Stimulated activated CD8-positive, alpha-beta memory T cell treated with anti-CD3 and anti-CD28 coated beads, Interleukin-7, amount 100 ng/mL, for 24 hours (primary cell): ENCODE results near the gene SEMA5B.

ENCODE experiments used
- DNase-seq: peaks from one replicate; pipeline ENCODE4 v3.0.0-alpha.2; 2020; ENCODE audit warnings: low read depth

Gene SEMA5B

DNA sequence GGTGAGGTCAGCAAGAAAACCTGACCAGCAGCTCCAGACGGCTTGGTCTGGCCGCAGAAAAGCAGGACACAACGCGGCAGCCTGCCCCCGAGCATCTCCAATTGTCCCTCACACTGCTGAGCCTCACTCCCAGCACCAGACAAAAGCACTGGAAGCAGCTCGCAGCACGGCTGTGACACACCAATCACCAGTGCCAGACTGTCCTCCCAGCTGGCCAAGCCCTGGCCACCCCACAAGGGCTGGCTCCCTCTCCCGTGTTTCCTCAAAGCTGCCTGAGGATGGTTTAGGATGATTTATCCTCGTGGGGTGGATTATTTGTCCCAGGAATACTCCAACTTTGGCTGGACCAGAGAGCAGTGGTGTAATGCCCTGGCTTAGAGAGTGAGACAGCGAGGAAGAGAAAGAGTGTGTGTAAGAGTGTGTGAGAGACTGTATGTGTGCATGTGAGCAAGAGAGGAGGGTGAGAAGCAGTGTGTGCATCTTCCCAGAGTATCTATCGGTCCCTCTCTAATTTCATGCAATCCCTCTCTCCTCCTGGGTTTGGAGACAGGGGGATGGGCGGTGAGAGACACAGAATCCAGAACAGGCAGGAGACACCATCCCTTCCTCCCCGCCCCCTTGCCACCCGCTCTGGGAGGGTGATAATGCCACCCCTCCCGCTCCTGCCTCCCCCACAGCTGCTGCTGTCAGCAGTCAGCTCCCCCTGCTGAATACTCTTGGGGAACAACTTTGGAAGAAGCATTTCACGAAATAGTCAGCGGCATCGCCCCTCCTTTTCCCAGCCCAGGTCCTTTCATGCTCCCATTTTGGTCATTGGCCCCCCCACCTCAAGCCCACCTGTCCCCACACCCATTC, 34.2 kb downstream of the SEMA5B start:
- DNase-seq: no peak

DNA sequence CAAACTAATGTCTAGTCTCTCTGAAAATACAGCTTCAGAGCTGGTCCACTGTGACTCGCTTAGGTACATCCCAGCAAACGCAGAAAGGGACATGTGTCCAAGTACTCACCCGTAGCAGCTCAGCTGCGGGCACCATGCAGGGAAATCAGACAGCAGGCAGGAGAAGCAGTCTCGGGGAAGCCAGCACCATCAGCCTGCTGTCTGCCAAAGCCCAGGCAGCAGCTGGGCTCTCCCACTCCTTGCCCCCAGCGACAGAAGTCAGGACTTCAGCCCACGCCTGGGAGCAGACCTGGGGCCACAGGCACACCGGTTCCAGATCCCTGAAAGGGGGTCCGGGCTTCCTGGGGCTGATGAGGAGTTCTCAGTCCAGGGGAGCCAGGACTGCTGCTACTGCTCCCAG, 34.9 kb downstream of the SEMA5B start:
- no peak for DNase-seq

DNA sequence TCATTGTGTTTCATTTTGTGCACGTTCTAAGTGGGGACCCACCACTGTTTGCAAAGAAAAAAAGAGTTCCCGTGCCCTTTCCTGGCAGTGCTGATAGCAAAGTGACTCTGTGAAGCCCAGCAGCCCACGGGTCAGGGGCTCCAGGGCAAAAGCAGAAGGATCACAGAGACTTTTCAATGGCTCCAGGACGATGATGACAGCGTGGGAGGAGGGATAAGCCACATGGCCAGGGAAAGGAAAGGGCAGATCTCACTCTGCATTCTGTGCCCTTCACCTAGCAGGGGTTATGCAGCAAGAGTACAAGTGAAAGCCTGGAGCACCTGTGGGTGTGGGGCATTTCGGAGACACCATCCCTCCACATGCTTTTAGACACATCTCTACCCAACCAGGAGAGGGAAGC, 35.4 kb downstream of the SEMA5B start:
- no peak for DNase-seq

DNA sequence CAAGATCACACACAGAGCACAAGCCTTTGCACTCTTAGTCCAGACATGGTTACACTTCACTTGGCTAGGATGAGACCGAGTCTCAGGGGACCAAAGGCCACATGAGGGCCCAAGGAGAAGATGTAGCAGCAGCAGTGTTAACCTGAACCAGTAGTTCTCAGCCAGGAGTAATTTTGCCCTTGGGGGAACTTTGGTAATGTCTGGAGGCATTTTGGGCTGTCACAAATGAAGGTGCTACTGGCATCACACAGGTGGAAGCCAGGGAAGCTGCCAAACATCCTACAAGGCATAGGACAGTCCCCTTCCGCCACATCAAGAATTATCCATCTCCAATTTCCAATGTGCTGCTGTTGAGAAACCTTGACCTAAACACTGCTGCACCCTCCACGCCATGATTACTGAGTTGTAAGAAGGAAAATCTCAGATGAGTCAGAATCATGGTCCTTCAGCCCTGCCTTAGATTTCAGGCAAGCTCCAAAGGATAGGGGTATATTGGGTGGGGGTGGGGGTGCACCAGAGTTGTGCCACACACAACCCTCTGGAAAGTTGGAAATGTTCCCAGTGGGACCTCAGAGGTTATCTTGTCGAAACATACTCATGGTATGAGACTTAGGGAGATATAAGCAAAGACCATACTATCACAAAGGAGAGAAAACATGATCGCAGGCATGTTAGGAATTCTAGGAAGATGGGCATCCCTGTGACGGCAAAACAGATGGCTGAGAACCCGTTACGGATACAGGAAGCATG, 36.2 kb downstream of the SEMA5B start:
- DNase-seq: no peak

DNA sequence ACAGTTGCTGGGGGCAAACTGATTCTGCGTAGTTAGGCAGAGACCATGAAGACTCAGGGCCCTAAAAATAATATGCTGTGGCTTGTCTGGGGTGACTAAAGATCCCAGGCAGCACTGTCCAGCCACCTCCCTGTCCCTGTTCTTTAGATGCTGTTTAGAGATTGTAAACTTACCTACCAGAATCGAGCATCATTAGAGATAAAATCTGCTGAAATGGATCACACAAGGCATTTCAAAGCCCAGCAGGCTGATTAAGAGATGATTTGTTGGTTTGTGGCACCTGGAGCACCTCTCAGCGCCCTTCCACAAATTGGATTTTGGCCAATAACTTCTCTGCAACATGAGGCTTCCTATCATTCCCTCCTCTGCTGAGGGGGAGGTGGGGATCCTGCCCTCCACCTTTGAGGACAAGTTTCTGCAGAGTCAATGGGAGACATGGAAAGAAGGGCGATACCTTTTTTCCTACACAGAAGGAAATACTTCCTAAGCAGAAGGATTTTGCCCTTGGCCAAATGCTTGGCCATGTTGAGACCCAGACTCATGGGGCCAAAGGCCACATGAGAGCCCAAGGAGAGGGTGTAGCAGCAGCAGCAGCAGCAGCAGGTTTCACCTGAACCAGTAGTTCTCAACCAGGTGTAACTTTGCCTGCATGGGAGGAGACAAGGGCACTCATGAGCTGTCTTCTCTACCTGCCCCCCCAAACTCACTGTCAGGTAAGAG, 37.5 kb downstream of the SEMA5B start:
- DNase-seq: no peak

DNA sequence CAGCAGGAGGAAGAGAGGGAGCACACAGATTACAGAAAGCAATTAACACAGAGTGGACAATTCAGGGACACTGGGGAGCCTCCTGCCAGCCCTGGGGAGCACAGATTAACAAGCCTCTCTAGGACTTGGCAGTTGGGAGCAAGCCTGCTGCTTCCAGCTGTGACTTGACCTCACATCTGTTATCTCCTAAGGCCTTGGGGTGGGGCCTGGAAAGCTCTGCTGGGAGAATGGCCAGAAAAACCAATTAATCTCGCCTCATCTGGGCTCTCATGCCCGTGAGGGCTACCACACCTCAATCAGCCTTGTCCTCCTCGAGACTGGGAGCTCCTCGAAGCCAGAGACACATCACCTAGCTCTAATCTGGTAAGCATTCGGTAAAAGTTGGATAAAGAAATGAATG, 39.1 kb downstream of the SEMA5B start:
- no peak for DNase-seq

DNA sequence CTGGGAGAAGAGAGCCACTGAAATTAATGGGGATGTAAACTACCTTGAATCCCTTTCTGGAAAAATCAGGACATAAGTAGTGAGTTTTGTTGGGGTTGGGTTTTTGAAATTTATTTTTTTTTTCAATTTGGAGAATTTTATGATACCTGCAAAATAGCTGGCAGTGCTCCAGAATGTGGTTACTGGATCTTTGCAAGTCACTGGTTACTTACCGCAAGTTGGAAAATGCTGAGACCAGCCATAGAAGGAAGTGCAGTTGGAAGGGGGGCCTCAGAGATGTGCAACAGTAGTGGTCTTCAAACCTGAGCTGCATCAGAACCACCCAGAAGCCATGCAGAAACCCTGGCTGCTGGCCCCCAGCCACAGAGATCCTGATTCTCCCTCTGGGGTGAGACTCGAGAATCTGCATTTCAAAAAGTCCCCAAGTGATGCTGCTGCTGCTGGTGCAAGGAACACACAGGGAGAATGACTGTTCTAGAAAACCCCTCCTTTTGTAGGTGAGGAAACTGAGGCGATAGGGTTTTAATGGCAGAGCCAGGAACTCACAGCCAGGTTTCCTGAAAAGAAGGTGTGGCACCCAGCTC, 39.7 kb downstream of the SEMA5B start:
- no peak for DNase-seq

DNA sequence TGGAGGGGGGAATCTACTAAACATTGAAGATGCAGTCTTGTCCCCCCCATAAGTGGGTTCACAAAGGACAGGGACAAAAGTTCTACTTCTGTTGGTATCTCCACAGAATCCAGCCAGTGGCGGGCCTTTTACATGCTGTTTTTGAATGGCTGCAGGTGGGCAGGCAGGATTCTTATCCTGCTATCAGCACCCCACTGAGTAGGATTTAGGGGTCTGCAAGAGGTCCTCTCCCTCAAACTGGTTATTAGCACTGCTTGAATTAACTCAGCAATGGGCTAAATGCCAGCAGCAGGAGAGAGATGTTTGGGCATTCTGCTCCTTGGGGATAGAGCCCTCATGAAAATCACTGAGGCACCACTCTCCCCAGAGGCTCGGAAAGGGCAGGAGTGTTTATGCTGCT, 40.3 kb downstream of the SEMA5B start:
- DNase-seq: no peak

DNA sequence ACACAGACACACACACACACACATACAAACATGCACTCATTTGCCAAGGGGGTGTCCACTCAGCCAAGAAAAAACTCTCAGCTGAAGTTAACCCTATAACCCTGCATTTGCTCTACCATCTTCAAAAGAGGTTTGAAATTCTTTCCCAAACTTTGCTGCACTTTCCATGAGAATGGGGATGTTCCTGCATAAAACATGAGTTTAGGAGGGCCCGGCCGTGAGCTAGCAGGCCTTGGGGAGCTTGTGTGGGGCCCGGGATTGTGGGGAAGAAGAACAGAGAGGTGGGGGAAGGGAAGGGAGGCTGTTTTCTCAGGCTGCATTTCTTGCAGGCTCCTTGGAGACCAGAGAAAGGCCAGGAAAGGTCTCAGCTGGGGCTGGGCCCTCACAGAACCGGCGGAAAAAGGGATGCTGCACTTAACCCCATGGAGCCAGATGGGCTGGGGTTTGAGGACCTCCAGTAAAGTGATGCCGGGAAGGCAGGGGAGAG, 40.8 kb downstream of the SEMA5B start:
- no peak for DNase-seq

DNA sequence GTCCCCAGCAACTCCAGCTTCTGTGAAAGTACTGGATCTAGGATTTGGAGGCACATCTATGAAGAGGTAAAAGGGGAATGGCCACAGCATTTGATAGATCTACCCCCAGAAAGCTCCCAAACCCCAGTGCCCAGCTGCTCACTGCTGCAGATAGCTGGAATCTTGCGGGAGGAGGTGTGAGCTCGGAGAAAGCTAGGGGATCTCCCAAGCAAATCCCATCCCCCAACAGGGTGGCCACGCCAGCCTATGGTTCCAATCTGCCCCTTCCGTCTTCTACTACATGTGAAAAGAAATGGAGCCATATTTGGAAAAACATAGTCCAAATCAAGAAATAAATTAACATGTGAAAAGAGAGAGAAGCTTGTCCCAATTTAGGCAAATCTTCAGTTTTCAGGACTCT, 42.0 kb downstream of the SEMA5B start:
- no peak for DNase-seq

DNA sequence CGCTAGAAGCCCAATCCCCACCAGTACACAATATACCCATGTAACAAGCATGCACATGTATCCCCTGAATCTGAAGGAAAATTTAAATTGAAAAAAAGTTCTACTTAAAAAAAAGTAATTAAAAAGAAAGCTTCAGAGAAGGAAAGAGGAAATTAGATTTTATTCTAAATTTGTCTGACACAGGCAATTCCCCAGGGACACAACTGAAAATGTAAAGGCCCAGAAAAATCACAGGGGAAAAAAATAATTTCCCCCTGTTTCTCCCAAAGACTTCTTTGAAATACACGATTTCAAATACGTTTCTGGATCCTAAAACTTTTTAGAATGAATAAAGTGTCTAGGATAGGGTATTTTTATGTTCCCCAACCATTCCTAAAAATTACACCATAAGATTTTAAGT, 42.9 kb downstream of the SEMA5B start:
- DNase-seq: no peak

DNA sequence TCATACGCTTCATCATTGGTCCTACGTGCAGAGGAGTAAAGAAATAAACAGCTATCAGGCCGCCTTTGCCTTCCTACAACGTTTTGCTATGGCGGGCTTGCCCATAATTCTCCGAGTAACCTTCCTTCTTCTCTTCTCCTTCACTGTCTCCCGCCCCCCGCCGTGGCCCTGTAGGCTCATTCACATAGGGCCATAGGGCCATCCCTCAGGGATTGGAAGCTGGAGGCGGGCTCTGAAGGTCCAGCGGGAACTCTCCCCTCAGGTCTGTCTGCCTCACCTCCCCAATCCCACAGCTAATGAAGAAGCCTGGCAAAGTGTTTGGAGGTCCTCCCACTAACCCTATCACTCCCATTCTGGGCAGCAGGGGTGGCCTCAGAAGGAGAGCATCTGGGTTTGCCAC, 43.6 kb downstream of the SEMA5B start:
- DNase-seq: no peak

DNA sequence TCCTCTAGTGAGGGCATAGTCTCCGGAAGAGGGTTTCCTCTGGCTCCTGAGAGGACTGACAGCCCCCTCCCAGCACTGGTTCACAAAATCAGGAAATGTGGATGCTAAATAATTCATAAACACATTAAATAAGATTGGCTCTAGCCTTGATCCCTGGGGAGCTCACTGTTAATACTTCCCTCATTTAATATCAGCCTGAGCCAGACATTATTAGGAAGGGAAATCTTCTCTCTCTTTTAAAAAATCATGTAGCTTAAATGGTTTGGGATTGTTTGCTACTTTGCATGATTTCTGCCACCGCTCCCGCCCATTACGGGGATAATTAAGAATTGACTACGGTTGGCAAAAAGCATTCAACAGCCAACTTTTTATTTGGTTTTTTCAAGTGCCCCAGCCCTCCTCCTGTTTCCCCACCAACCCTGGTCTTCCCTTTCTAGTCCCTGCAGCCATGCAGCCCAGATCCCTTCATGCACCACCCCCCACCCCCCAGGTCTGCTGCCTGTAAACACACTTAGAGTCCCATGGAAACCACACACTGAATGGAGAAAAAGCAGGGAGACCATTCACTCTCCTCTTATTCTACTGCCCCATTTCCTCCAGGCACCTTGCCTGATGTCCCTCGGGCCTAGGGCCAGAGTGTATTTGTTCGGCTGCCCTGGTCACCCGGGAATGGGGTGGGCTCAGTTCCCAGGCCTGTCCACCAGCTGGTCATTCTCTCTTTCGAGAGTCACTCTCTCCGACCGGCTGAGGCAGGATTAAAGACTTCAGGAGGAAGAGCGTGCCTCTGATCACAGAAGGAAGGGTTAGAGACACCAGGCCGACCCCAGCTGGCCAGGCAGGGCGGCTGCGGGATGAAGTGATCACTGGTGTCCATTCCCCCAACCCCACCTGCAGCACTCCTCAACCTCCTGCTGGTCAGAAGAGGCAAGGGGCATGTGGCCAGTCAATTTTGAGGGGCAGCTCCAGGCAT, 45.1 kb downstream of the SEMA5B start:
- no peak for DNase-seq

DNA sequence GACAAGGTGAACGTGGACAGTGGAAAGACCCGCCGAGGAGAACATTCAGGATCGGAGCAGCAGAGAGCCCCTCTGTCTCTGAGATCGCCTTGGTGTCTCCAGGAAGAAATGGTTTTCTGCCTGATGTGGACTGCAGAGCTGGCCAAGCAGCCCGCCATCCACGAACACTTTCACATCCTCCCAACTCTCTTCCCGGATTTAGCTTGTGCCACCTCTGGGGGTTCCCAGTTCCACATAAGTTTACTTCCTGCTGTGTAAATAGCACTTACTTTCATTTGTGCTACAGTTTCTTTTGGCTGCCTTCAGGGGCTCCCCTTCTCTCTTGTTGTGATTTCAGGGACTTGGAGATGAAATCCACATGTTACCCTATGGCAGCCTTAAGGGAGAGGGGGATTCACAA, 48.4 kb downstream of the SEMA5B start:
- no peak for DNase-seq

DNA sequence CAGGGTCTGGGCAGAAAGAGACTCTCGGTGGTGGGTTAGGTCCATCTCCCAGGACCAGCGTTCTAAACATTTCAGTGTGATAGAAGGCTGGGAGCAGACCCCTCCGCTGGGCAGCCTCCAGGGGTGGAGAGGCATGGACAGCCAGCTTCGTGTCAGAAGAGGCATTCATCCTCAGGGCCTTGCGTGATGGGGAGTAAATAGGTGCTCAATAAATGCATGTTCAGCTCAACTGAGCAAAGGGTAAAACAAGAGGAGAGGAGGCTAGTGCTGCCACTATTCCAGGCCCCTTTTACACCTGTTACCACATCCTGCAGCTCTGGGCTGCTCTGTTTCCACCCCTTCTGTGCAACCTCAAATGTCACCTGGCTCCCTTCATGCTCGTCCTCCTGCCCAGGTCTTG, 49.0 kb downstream of the SEMA5B start:
- no peak for DNase-seq

DNA sequence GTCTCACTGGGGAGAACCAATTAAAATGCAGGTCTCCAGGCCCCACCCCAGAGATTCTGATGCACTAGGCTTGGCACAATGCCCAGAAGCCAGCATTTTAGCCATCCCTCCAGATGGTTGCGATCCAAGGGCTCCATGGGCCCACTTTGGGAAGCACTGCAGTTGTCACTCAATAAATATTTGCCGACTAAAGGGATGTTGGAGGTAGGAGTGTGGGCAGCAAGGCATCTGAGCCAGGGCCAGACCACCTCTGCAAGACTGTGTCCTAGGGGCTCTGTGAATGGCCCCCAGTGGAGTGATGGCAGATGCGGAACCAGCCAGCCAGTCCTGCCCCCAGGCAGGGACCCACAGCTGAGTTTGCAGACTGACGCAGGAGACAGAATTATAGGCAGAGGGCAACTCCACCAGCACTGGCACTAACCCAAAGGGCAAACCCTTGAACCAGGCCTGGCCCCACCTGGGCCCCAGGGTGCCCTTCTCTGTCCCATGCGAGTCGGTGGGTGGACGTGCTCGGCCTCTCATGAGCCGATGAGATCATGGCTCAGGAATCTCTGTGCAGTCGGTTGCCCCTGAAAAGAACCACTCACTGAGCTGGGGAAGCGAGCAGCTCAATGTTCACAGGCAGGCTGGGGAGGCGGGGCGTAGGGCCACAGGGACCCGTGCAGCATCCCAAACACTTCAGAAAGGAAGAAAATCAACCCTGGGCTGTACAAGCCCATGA, 49.7 kb downstream of the SEMA5B start:
- DNase-seq: no peak

DNA sequence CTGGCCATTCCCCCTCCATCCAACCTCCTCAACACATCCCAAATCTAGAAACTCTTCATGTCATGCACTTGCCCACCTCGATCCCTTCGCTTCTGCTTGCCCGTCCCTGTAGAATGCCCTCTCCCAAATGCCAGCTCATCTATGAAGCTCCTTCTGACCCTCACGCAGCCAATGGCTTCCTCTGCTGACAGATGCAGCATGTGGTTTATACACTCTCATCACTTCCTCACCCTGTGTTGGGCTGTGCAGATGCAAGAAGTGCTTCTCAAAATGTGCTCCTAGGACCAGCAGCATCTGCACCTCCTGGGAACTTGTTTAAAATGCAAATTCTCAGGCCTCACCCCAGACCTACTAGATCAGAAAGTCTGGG, 51.7 kb downstream of the SEMA5B start:
- DNase-seq: no peak

DNA sequence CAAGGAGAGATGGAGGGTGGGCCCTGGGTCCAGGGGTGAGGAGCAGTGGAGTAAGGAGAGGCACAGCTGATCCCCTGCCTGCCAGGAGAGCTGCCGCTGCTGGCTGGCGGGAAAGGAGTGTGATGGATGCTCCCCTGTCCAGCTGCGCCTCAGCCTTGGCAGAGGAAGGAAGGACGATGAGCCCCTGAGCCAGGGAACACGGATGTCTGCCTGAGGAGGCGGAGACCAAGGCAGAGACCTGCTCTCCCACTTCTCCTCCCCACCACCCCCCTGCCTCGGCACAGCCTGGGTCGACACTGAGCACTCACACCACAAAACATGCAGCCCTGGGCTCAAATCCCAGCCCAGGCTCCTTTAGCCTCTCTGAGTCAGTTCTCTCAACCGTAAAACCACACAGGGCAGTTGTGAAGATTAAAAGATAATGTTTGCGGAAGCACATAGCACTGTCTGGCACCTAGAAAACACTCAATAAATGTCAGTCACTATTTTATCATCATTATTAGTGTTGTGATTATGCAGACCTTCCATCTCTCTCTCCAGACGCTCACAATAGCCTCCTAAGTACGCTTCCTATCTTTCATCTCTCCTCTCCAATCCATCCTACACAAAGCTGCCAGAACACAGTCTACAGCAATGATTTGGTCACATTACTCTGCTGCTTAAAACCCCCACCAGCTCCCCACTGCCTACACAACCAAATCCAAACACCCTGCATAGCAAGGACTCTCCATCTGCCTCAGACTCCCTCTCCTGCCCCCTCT, 52.2 kb downstream of the SEMA5B start:
- DNase-seq: no peak

DNA sequence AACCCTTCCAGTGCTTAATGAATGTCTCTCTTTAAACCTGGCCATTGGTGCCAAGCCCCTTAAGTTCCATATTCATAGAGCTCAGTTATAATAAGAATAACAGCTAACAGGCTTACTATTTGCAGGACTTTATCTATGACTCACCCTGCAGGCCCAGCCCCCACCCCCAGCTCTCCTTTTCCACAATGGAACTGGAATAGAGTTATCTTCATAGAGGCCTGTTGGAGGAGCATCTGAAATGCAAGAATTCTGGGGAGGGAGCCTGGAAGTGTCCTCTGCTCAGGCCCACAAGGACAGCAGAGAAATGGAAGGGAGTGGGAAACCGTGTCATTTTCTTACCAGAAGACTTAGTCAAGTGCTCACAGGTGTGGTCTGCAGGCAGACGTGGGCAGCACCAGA, 52.8 kb downstream of the SEMA5B start:
- DNase-seq: no peak
